ENCODE measurements around the gene TMEM209. TPM values are rescaled to one million over a fixed set of nuclear protein-coding genes. Genes with fewer than 3 reads are reported as not detected.
A peak's percentile ranks its signal among the peaks of the same experiment; 100 is the strongest.
"Not testable (repeated sequence)": the region's sequence is repeated elsewhere in the genome, so short reads cannot be mapped to it uniquely, and the experiment has no call there.

TMEM209 gene
- 10 to 100 TPM; 11.9 to 21.5 TPM for total RNA-seq

DNA sequence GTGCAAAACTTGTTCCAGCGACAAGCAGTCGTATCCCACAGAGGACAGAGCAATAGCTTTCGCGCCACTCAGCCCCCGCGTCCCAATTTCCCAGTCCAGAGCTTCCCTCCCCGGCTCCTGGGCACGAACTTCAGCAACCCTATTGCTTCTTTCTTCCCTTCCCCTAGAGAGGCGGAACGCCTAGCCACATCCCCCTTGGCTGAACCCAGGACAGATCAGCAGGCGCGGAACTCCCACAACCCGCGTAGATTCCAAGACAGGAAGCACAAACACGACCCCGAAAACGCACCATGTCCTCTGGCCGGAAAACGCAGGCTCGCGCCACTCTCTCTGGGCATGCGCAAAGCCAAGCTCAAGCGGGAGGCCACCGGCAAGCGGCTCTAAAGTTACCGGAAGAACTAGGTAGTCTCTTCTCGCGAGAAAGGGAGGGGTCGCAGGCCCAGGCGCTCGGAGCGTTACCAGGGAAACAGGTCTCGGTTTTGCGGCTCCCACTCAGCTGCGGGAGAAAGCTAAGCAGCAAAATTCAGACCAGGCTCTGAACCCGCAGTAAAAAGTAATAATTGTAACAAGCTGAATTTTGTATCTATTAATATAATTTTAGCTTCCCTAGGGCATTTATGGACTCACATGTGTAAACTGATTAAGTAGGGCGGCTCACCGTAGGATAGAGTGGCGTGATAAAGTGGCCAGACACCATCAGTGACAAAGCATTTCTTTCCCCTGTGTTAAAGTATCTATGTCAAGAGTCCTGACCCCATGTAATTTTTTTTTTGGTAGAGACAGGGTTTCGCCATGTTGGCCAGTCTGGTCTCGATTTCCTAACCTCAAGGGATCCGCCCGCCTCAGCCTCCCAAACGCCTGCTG is at the start of gene TMEM209:
Gene TMEM209, minus strand, starts transcription at position 323 of the 864 bp plus-strand sequence. Its CDS starts 31 bp downstream, at position 292.
- intact Hi-C loops (cut with DNase I): no loop called here
- DNase-seq (ENCODE audit: low spot score): peak; percentile 92
- 10% methylated on average over 44 of the region's 44 CpGs for WGBS

DNA sequence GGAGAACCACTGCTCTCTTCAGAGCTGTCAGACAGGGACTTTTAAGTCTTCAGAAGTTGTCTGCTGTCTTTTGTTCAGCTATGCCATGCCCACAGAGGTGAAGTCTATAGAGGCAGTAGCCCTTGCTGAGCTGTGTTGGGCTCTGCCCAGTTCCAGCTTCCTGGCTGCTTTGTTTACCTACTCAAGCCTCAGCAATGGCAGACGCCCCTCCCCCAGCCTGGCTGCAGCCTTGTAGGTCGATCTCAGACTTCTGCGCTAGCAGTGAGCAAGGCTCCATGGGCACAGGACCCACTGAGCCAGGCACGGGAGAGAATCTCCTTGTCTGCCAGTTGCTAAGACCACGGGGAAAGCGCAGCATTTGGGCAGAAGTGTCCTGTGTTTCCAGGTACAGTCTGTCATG is 49.3 kb upstream of the TMEM209 start:
- no peak for DNase-seq (ENCODE audit: low spot score)
- Histone ChIP-seq H3K27ac (no peak overlapping the region), H3K9me3 (no peaks in the 10 kb centered on the region), H3K27me3 (replicated peaks; ENCODE audit: insufficient read depth) (no peaks in the 10 kb centered on the region), H3K4me1 (replicated peaks) (no peaks in the 10 kb centered on the region), H3K36me3 (no peaks in the 10 kb centered on the region), H3K4me3 (no peak overlapping the region)
- 78% methylated on average over 6 of the region's 6 CpGs for WGBS
- no peak for TF ChIP-seq POLR2AphosphoS5 (IDR thresholded peaks at IDR 0.05)
- TF ChIP-seq, protein P1, sequence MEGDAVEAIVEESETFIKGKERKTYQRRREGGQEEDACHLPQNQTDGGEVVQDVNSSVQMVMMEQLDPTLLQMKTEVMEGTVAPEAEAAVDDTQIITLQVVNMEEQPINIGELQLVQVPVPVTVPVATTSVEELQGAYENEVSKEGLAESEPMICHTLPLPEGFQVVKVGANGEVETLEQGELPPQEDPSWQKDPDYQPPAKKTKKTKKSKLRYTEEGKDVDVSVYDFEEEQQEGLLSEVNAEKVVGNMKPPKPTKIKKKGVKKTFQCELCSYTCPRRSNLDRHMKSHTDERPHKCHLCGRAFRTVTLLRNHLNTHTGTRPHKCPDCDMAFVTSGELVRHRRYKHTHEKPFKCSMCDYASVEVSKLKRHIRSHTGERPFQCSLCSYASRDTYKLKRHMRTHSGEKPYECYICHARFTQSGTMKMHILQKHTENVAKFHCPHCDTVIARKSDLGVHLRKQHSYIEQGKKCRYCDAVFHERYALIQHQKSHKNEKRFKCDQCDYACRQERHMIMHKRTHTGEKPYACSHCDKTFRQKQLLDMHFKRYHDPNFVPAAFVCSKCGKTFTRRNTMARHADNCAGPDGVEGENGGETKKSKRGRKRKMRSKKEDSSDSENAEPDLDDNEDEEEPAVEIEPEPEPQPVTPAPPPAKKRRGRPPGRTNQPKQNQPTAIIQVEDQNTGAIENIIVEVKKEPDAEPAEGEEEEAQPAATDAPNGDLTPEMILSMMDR (IDR thresholded peaks at IDR 0.05): no peak
- TF ChIP-seq POLR2A (IDR thresholded peaks at IDR 0.05): no peak
- intact Hi-C loops (cut with DNase I): no loop called here

More for the DNA sequence above, at the start of gene TMEM209:
- H3K9me3 ChIP-seq: no peaks in the 10 kb centered on the region
- peak within 1 kb of the TSS; percentile 81 to 84 for H3K27ac ChIP-seq
- peak within 1 kb of the TSS; percentile 61 to 71 for H3K4me3 ChIP-seq
- no peaks in the 10 kb centered on the region for H3K4me1 ChIP-seq (replicated peaks)
- H3K36me3 ChIP-seq: no peaks in the 10 kb centered on the region
- peak; percentile 45 for TF ChIP-seq POLR2A (IDR thresholded peaks at IDR 0.05)
- TF ChIP-seq, protein P1 (IDR thresholded peaks at IDR 0.05): no peak
- TF ChIP-seq POLR2AphosphoS5 (IDR thresholded peaks at IDR 0.05): peak; percentile 98
- H3K27me3 ChIP-seq (replicated peaks; ENCODE audit: insufficient read depth): no peaks in the 10 kb centered on the region

DNA sequence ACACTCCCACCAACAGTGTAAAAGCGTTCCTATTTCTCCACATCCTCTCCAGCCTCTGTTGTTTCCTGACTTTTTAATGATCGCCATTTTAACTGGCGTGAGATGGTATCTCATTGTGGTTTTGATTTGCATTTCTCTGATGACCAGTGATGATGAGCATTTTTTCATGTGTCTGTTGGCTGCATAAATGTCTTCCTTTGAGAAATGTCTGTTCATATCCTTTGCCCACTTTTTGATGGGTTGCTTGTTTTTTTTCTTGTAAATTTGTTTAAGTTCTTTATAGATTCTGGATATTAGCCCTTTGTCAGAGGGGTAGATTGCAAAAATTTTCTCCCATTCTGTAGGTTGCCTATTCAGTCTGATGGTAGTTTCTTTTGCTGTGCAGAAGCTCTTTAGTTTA is 44.4 kb upstream of the TMEM209 start:
- H3K9me3 ChIP-seq; intact Hi-C loops (cut with DNase I); DNase-seq (ENCODE audit: low spot score); H3K36me3 ChIP-seq; H3K27ac ChIP-seq; H3K4me3 ChIP-seq; H3K4me1 ChIP-seq (replicated peaks); H3K27me3 ChIP-seq (replicated peaks; ENCODE audit: insufficient read depth): not testable (repeated sequence)
- 93% methylated on average over 3 of the region's 3 CpGs for WGBS

DNA sequence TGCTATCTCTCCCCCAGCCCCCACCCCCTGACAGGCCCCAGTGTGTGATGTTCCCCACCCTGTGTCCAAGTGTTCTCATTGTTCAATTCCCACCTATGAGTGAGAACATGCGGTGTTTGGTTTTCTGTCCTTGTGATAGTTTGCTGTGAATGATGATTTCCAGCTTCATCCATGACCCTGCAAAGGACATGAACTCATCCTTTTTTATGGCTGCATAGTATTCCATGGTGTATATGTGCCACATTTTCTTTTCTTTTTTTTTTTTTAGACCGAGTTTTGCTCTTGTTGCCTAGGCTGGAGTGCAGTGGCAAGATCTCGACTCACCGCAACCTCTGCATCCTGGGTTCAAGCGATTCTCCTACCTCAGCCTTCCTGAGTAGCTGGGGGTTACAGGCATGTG is 43.6 kb upstream of the TMEM209 start:
- H3K27me3 ChIP-seq (replicated peaks; ENCODE audit: insufficient read depth); H3K9me3 ChIP-seq; H3K36me3 ChIP-seq; H3K4me1 ChIP-seq (replicated peaks); intact Hi-C loops (cut with DNase I); H3K27ac ChIP-seq; DNase-seq (ENCODE audit: low spot score); H3K4me3 ChIP-seq: not testable (repeated sequence)
- 99% methylated on average over 5 of the region's 5 CpGs for WGBS

DNA sequence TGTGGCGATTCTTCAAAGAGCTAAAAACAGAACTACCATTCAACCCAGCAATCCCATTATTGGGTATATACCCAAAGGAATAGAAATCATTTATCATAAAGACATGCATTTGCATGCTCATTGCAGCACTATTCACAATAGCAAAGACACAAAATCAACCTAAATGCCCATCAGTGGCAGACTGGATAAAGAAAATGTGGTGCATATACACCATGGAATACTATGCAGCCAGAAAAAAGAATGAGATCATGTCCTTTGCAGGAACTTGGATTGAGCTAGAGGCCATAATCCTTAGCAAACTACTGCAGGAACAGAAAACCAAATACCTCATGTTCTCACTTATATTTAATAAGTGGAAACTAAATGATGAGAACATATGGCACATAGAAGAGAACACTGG is 41.3 kb upstream of the TMEM209 start:
- intact Hi-C loops (cut with DNase I); H3K4me1 ChIP-seq (replicated peaks); H3K36me3 ChIP-seq; DNase-seq (ENCODE audit: low spot score); H3K9me3 ChIP-seq; H3K4me3 ChIP-seq; H3K27ac ChIP-seq; H3K27me3 ChIP-seq (replicated peaks; ENCODE audit: insufficient read depth): not testable (repeated sequence)
- WGBS: 100% methylated on average over 1 of the region's 1 CpG

DNA sequence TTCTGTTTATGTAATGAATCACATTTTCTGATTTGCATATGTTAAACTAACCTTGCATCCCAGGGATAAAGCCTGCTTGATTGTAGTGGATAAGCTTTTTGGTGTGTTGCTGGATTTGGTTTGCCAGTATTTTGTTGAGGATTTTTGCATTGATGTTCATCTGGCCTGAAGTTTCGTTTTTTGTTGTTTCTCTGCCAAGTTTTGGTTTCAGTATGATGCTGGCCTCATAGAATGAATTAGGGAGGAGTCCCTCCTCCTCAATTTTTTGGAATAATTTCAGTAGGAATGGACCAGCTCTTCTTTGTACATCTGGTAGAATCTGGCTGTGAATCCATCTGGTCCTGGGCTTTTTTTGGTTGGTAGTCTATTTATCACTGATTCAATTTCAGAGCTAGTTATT is 38.3 kb upstream of the TMEM209 start:
- 5% methylated on average over 1 of the region's 1 CpG for WGBS
- H3K27ac ChIP-seq; DNase-seq (ENCODE audit: low spot score); H3K36me3 ChIP-seq; H3K27me3 ChIP-seq (replicated peaks; ENCODE audit: insufficient read depth); H3K4me1 ChIP-seq (replicated peaks); intact Hi-C loops (cut with DNase I); H3K4me3 ChIP-seq; H3K9me3 ChIP-seq: not testable (repeated sequence)

Measured in prostate gland (tissue), 2 donors.